SU-DHL-6 (cell line): ENCODE results near the gene CLASP1.

Experiments
- CTCF ChIP-seq: fragments of 200-600 bp; sonication (generic); IDR thresholded peaks from one replicate; pipeline ENCODE4 v1.5.1; 2017; ENCODE audit warnings: antibody characterized with exemption, mild to moderate bottlenecking, low read length, moderate library complexity; ENCODE audit not compliant: insufficient read depth, poor library complexity, severe bottlenecking
- EZH2phosphoT487 ChIP-seq: fragments of 200-600 bp; sonication (generic), shearing (Covaris generic); conservative IDR thresholded peaks from 2 replicates; pipeline ENCODE4 v1.6.1; 2018; ENCODE audit warnings: mild to moderate bottlenecking, antibody characterized with exemption, low read length, moderate library complexity, mixed read lengths

GRCh38 chr2:121316986-121317385 is 332.3 kb downstream of the CLASP1 start:
- TF ChIP-seq CTCF (no peak), EZH2phosphoT487 (no peak)
